Hepatocyte (in vitro differentiated cells): ENCODE data around the gene NRCAM. TPM values are rescaled to one million over a fixed set of nuclear protein-coding genes. Genes with fewer than 3 reads are reported as not detected.
"Not testable (repeated sequence)": the region's sequence is repeated elsewhere in the genome, so short reads cannot be mapped to it uniquely, and the experiment has no call there.

Experiments used
- DNase-seq: peaks from one replicate; pipeline ENCODE4 v3.0.0-alpha.2; 2016; ENCODE audit warnings: low spot score
- H2AFZ ChIP-seq: fragments of 200-600 bp; sonication (generic); 2 replicates; pipeline ENCODE4 v1.6.0; 2016; ENCODE audit warnings: antibody characterized with exemption, mild to moderate bottlenecking
- H3K27ac ChIP-seq: fragments of 200-600 bp; sonication (generic); 2 replicates; pipeline ENCODE4 v1.5.1; 2016; ENCODE audit warnings: mild to moderate bottlenecking
- H3K27me3 ChIP-seq: fragments of 200-600 bp; sonication (generic); 2 replicates; pipeline ENCODE4 v1.6.1; 2016
- H3K36me3 ChIP-seq: fragments of 200-600 bp; sonication (generic); replicated peaks from 2 replicates; pipeline ENCODE4 v1.5.1; 2016; ENCODE audit warnings: low read depth; ENCODE audit not compliant: insufficient read depth
- H3K4me1 ChIP-seq: fragments of 200-600 bp; sonication (generic); 2 replicates; pipeline ENCODE4 v1.5.1; 2016; ENCODE audit warnings: mild to moderate bottlenecking, moderate library complexity; ENCODE audit not compliant: insufficient read depth
- H3K4me2 ChIP-seq: fragments of 200-600 bp; sonication (generic); 2 replicates; pipeline ENCODE4 v1.6.0; 2016
- H3K4me3 ChIP-seq: fragments of 200-600 bp; sonication (generic); 2 replicates; pipeline ENCODE4 v1.5.1; 2016; ENCODE audit warnings: mild to moderate bottlenecking
- H3K79me2 ChIP-seq: fragments of 200-600 bp; sonication (generic); 2 replicates; pipeline ENCODE4 v1.6.0; 2017; ENCODE audit warnings: mild to moderate bottlenecking
- H3K9me2 ChIP-seq: fragments of 200-600 bp; sonication (generic); replicated peaks from 2 replicates; pipeline ENCODE4 v1.6.0; 2017; ENCODE audit warnings: mild to moderate bottlenecking; ENCODE audit not compliant: insufficient read depth
- H3K9me3 ChIP-seq: fragments of 200-600 bp; sonication (generic); 2 replicates; pipeline ENCODE4 v1.5.1; 2016; ENCODE audit warnings: low read depth, mild to moderate bottlenecking
- H4K20me1 ChIP-seq: fragments of 200-600 bp; sonication (generic); 2 replicates; pipeline ENCODE4 v1.6.0; 2016; ENCODE audit warnings: mild to moderate bottlenecking; ENCODE audit not compliant: insufficient read depth, poor library complexity, severe bottlenecking
- CTCF ChIP-seq: fragments of 200-600 bp; sonication (generic); IDR thresholded peaks from 2 replicates; pipeline ENCODE4 v1.5.1; 2016; ENCODE audit warnings: antibody characterized with exemption, mild to moderate bottlenecking; ENCODE audit not compliant: poor library complexity
- EZH2 ChIP-seq: fragments of 200-600 bp; sonication (generic); IDR thresholded peaks from 2 replicates; pipeline ENCODE4 v1.6.1; 2016; ENCODE audit warnings: antibody characterized with exemption, mild to moderate bottlenecking, borderline replicate concordance
- EZH2phosphoT487 ChIP-seq: fragments of 200-600 bp; sonication (generic); IDR thresholded peaks from one replicate; pipeline ENCODE4 v1.6.1; 2018; ENCODE audit warnings: antibody characterized with exemption, mild to moderate bottlenecking, low read depth, moderate library complexity; ENCODE audit not compliant: unreplicated experiment, severe bottlenecking
- WGBS: methylation state at CpG from one replicate; pipeline ENCODE4 v1.1.6; 2016; ENCODE audit warnings: low lambda C conversion rate; ENCODE audit errors: missing lambda C conversion rate; 5-methylcytosine and 5-hydroxymethylcytosine counted together
- polyA plus RNA-seq: library from polyadenylated mRNA; unstranded; fragments of >200 nt; fragmentation: Nextera tagmentation; extraction: Ambion mirVana; gene quantifications from 2 replicates; pipeline ENCODE4 v1.2.1, GENCODE V29; 2016
- total RNA-seq: library from RNA; depleted of rRNA; stranded (reverse); fragments of >200 nt; gene quantifications from 2 replicates; pipeline ENCODE4 v1.2.3, GENCODE V29; 2014

Gene NRCAM
- total and polyA plus RNA-seq, 2 experiments from 2014 or later = 16.0 to 34.4 TPM

- 83% methylated on average over 1 of the region's 1 CpG for WGBS
- Histone ChIP-seq H3K9me3 (no peaks in the 10 kb centered on the region), H2AFZ (no peak overlapping the region), H3K4me2 (no peak overlapping the region), H3K27me3 (no peaks in the 10 kb centered on the region), H3K27ac (no peak overlapping the region), H3K79me2 (no peaks in the 10 kb centered on the region), H3K9me2 (no peaks in the 10 kb centered on the region), H3K4me1 (no peaks in the 10 kb centered on the region), H3K4me3 (no peak overlapping the region), H4K20me1 (no peaks in the 10 kb centered on the region), H3K36me3 (no peaks in the 10 kb centered on the region)
- no peak for DNase-seq
- no peak for TF ChIP-seq EZH2
- TF ChIP-seq CTCF = no peak
Measured at GRCh38 chr7:108261560-108262255, 194.5 kb downstream of the NRCAM start.

GRCh38 chr7:108259447-108259846, 196.8 kb downstream of the NRCAM start:
- 97% methylated on average over 3 of the region's 3 CpGs for WGBS
- not testable (repeated sequence) for H3K79me2 ChIP-seq, H2AFZ ChIP-seq, H3K27me3 ChIP-seq, H3K4me3 ChIP-seq, H4K20me1 ChIP-seq, H3K27ac ChIP-seq, H3K9me2 ChIP-seq, H3K4me2 ChIP-seq, H3K9me3 ChIP-seq, H3K36me3 ChIP-seq, H3K4me1 ChIP-seq, DNase-seq

GRCh38 chr7:108257954-108258353, 198.3 kb downstream of the NRCAM start:
- no peak overlapping the region for H3K27ac ChIP-seq
- TF ChIP-seq EZH2phosphoT487 = no peak
- TF ChIP-seq CTCF = no peak
- TF ChIP-seq EZH2 = no peak
- H3K4me1 ChIP-seq = no peaks in the 10 kb centered on the region
- H4K20me1 ChIP-seq = no peaks in the 10 kb centered on the region
- H3K4me2 ChIP-seq = no peak overlapping the region
- no peaks in the 10 kb centered on the region for H3K9me2 ChIP-seq
- no peak for DNase-seq
- H3K9me3 ChIP-seq = no peaks in the 10 kb centered on the region
- H3K27me3 ChIP-seq = no peaks in the 10 kb centered on the region
- H3K4me3 ChIP-seq = no peak overlapping the region
- H3K79me2 ChIP-seq = no peaks in the 10 kb centered on the region
- no peaks in the 10 kb centered on the region for H3K36me3 ChIP-seq
- no peak overlapping the region for H2AFZ ChIP-seq
- 82% methylated on average over 4 of the region's 4 CpGs for WGBS

- no peak for TF ChIP-seq CTCF
- no peak for TF ChIP-seq EZH2phosphoT487
- no peak for TF ChIP-seq EZH2
Measured at GRCh38 chr7:108254259-108254658, 202.0 kb downstream of the NRCAM start.

More at GRCh38 chr7:108254259-108254658, 202.0 kb downstream of the NRCAM start:
- H3K9me3 ChIP-seq = no peaks in the 10 kb centered on the region
- no peaks in the 10 kb centered on the region for H3K36me3 ChIP-seq
- no peak overlapping the region for H2AFZ ChIP-seq
- H3K4me3 ChIP-seq = no peak overlapping the region
- DNase-seq = no peak
- no peaks in the 10 kb centered on the region for H3K27me3 ChIP-seq
- no peaks in the 10 kb centered on the region for H4K20me1 ChIP-seq
- no peak overlapping the region for H3K27ac ChIP-seq
- WGBS = 100% methylated on average over 2 of the region's 2 CpGs
- no peaks in the 10 kb centered on the region for H3K79me2 ChIP-seq
- no peaks in the 10 kb centered on the region for H3K9me2 ChIP-seq
- no peaks in the 10 kb centered on the region for H3K4me1 ChIP-seq
- H3K4me2 ChIP-seq = no peak overlapping the region
